Stimulated activated naive B cell treated with anti-CD40 and anti-IgM and Interleukin-4, amounts not matched to agents 10 μg/mL and 1 μg/mL and 100 μg/mL, for 72 hours (primary cell): ENCODE data around the gene EPX.

ENCODE experiments used
- ATAC-seq, 2 donors: fragments of 150-1000 bp; cut with Tn5 transposase; replicated peaks; 2 replicates each; pipeline ENCODE4 v1.10.0; 2021; ENCODE audit warnings: moderate library complexity in 1 of 2
- DNase-seq: peaks from one replicate; pipeline ENCODE4 v3.0.0; 2021
- H3K27ac Mint-ChIP-seq: one replicate; pipeline ENCODE4 v1.8.0; 2022; ENCODE audit warnings: mild to moderate bottlenecking, mixed read lengths
- H3K27me3 Mint-ChIP-seq, 2 donors: one replicate each; pipeline ENCODE4 v1.8.0; 2022; ENCODE audit warnings: mixed read lengths in 2 of 2
- H3K36me3 Mint-ChIP-seq, 2 donors: one replicate each; pipeline ENCODE4 v1.8.0; 2022; ENCODE audit warnings: mixed read lengths in 2 of 2, mild to moderate bottlenecking in 1 of 2
- H3K4me1 Mint-ChIP-seq, 2 donors: one replicate each; pipeline ENCODE4 v1.8.0; 2022; ENCODE audit warnings: mixed read lengths in 2 of 2, mild to moderate bottlenecking in 1 of 2
- H3K4me3 Mint-ChIP-seq, 2 donors: one replicate each; pipeline ENCODE4 v1.8.0; 2022; ENCODE audit warnings: mild to moderate bottlenecking in 2 of 2, mixed read lengths in 2 of 2, moderate library complexity in 1 of 2
- H3K9me3 Mint-ChIP-seq, 2 donors: one replicate each; pipeline ENCODE4 v1.8.0; 2022; ENCODE audit warnings: mixed read lengths in 2 of 2, mild to moderate bottlenecking in 1 of 2

The EPX gene

GRCh38 chr17:58193641-58194255 is 1.2 kb downstream of the EPX start:
- no peaks in the 10 kb centered on the region for H3K9me3 Mint-ChIP-seq
- H3K4me3 Mint-ChIP-seq: no peak overlapping the region
- H3K4me1 Mint-ChIP-seq: peaks cover 2 to 5% of the 10 kb centered on the region in 2 donors
- no peak for ATAC-seq
- no peaks in the 10 kb centered on the region for H3K36me3 Mint-ChIP-seq
- H3K27me3 Mint-ChIP-seq: peaks cover 44 to 65% of the 10 kb centered on the region in 2 donors
- H3K27ac Mint-ChIP-seq: no peak overlapping the region
- no peak for DNase-seq

GRCh38 chr17:58195518-58196123 is 3.1 kb downstream of the EPX start:
- Mint-ChIP-seq H3K27ac (no peak overlapping the region), H3K36me3 (no peaks in the 10 kb centered on the region), H3K27me3 (peaks cover 44 to 69% of the 10 kb centered on the region in 2 donors), H3K4me3 (no peak overlapping the region), H3K9me3 (no peaks in the 10 kb centered on the region), H3K4me1 (peaks cover 5 to 8% of the 10 kb centered on the region in 2 donors)
- DNase-seq: no peak
- no peak for ATAC-seq

- ATAC-seq (no peak), DNase-seq (no peak)
- Mint-ChIP-seq H3K27me3 (peaks cover 35 to 59% of the 10 kb centered on the region in 2 donors), H3K36me3 (no peaks in the 10 kb centered on the region), H3K27ac (no peak overlapping the region), H3K9me3 (no peaks in the 10 kb centered on the region), H3K4me1 (peaks cover 5 to 8% of the 10 kb centered on the region in 2 donors), H3K4me3 (no peak overlapping the region)
Observed at GRCh38 chr17:58196610-58197009, 4.1 kb downstream of the EPX start.

GRCh38 chr17:58200024-58200633 is 7.6 kb downstream of the EPX start:
- no peak overlapping the region for H3K27ac Mint-ChIP-seq
- DNase-seq (peak; percentile 47), ATAC-seq (peak; percentile 92 to 94)
- no peaks in the 10 kb centered on the region for H3K9me3 Mint-ChIP-seq
- peaks cover 3 to 8% of the 10 kb centered on the region in 2 donors for H3K4me1 Mint-ChIP-seq
- peaks cover 2% of the 10 kb centered on the region in 2 donors for H3K36me3 Mint-ChIP-seq
- no peak overlapping the region for H3K4me3 Mint-ChIP-seq
- H3K27me3 Mint-ChIP-seq: peaks cover 35 to 39% of the 10 kb centered on the region in 2 donors

GRCh38 chr17:58202859-58203258 is 10.3 kb downstream of the EPX start:
- Mint-ChIP-seq H3K4me3 (no peak overlapping the region), H3K9me3 (no peaks in the 10 kb centered on the region), H3K36me3 (peaks cover 13 to 14% of the 10 kb centered on the region in 2 donors), H3K27ac (no peak overlapping the region), H3K27me3 (peaks cover 21 to 24% of the 10 kb centered on the region in 2 donors), H3K4me1 (peaks cover 3 to 8% of the 10 kb centered on the region in 2 donors)
- DNase-seq (no peak), ATAC-seq (no peak)

- no peak for ATAC-seq
- Mint-ChIP-seq H3K4me3 (no peak overlapping the region), H3K27ac (no peak overlapping the region), H3K36me3 (peaks cover 24 to 27% of the 10 kb centered on the region in 2 donors), H3K4me1 (peaks cover 3 to 5% of the 10 kb centered on the region in 2 donors), H3K9me3 (no peaks in the 10 kb centered on the region), H3K27me3 (peaks cover 5 to 8% of the 10 kb centered on the region in 2 donors)
- DNase-seq: no peak
Observed at GRCh38 chr17:58204796-58205195, 12.3 kb downstream of the EPX start.

- Mint-ChIP-seq H3K9me3 (no peaks in the 10 kb centered on the region), H3K27ac (no peak overlapping the region), H3K27me3 (no peaks in the 10 kb centered on the region)
Observed at GRCh38 chr17:58205936-58206335, 13.4 kb downstream of the EPX start.

GRCh38 chr17:58207451-58207850 is 14.9 kb downstream of the EPX start:
- H3K27ac Mint-ChIP-seq: no peak overlapping the region
- DNase-seq: no peak
- H3K36me3 Mint-ChIP-seq: peaks cover 31 to 40% of the 10 kb centered on the region in 2 donors
- no peaks in the 10 kb centered on the region for H3K9me3 Mint-ChIP-seq
- ATAC-seq: no peak
- H3K27me3 Mint-ChIP-seq: no peaks in the 10 kb centered on the region
- H3K4me1 Mint-ChIP-seq: no peaks in the 10 kb centered on the region
- no peak overlapping the region for H3K4me3 Mint-ChIP-seq

More at GRCh38 chr17:58205936-58206335, 13.4 kb downstream of the EPX start:
- H3K36me3 Mint-ChIP-seq: peaks cover 31 to 35% of the 10 kb centered on the region in 2 donors
- H3K4me3 Mint-ChIP-seq: no peak overlapping the region
- no peaks in the 10 kb centered on the region for H3K4me1 Mint-ChIP-seq
- no peak for ATAC-seq
- no peak for DNase-seq

GRCh38 chr17:58208344-58208743 is 15.8 kb downstream of the EPX start:
- Mint-ChIP-seq H3K27ac (no peak overlapping the region), H3K9me3 (no peaks in the 10 kb centered on the region), H3K27me3 (no peaks in the 10 kb centered on the region), H3K36me3 (peaks cover 34 to 45% of the 10 kb centered on the region in 2 donors), H3K4me1 (no peaks in the 10 kb centered on the region), H3K4me3 (no peak overlapping the region)
- no peak for ATAC-seq
- no peak for DNase-seq

GRCh38 chr17:58210922-58211321 is 18.4 kb downstream of the EPX start:
- Mint-ChIP-seq H3K36me3 (peaks cover 36 to 47% of the 10 kb centered on the region in 2 donors), H3K27me3 (no peaks in the 10 kb centered on the region), H3K27ac (no peak overlapping the region), H3K4me1 (no peaks in the 10 kb centered on the region), H3K4me3 (no peak overlapping the region), H3K9me3 (no peaks in the 10 kb centered on the region)
- ATAC-seq (no peak), DNase-seq (no peak)

- H3K4me3 Mint-ChIP-seq: no peak overlapping the region
Observed at GRCh38 chr17:58215685-58216084, 23.2 kb downstream of the EPX start.

GRCh38 chr17:58217766-58218165 is 25.2 kb downstream of the EPX start:
- ATAC-seq: no peak
- Mint-ChIP-seq H3K4me3 (peak overlapping the region in 1 of 2 donors; percentile 14), H3K27me3 (no peaks in the 10 kb centered on the region), H3K27ac (peak overlapping the region; percentile 59), H3K36me3 (peaks cover 10 to 12% of the 10 kb centered on the region in 2 donors), H3K9me3 (no peaks in the 10 kb centered on the region), H3K4me1 (peaks cover 16 to 21% of the 10 kb centered on the region in 2 donors)
- no peak for DNase-seq

More at GRCh38 chr17:58215685-58216084, 23.2 kb downstream of the EPX start:
- H3K4me1 Mint-ChIP-seq: peaks cover 13 to 21% of the 10 kb centered on the region in 2 donors
- no peaks in the 10 kb centered on the region for H3K27me3 Mint-ChIP-seq
- peaks cover 10 to 18% of the 10 kb centered on the region in 2 donors for H3K36me3 Mint-ChIP-seq
- ATAC-seq: no peak
- H3K27ac Mint-ChIP-seq: no peak overlapping the region
- H3K9me3 Mint-ChIP-seq: no peaks in the 10 kb centered on the region
- DNase-seq: no peak

GRCh38 chr17:58219007-58219788 is 26.7 kb downstream of the EPX start, which contains the start of gene MKS1:
Gene MKS1, minus strand, starts transcription at chr17:58219255. Its CDS starts 25 bp downstream, at chr17:58219230.
- Mint-ChIP-seq H3K36me3 (peaks cover 1 to 2% of the 10 kb centered on the region in 2 donors), H3K27me3 (peaks cover 0 to 3% of the 10 kb centered on the region in 2 donors), H3K4me1 (peaks cover 16 to 24% of the 10 kb centered on the region in 2 donors)

GRCh38 chr17:58219789-58220183 is 27.3 kb downstream of the EPX start:
- H3K9me3 Mint-ChIP-seq: no peaks in the 10 kb centered on the region
- peak overlapping the region; percentile 88 to 92 for H3K4me3 Mint-ChIP-seq
- H3K27ac Mint-ChIP-seq: peak overlapping the region; percentile 88
- no peak for ATAC-seq
- DNase-seq: no peak
- H3K36me3 Mint-ChIP-seq: peaks cover 0 to under 1% of the 10 kb centered on the region in 2 donors
- H3K27me3 Mint-ChIP-seq: peaks cover 0 to 9% of the 10 kb centered on the region in 2 donors
- peaks cover 16 to 29% of the 10 kb centered on the region in 2 donors for H3K4me1 Mint-ChIP-seq

More at GRCh38 chr17:58219007-58219788, 26.7 kb downstream of the EPX start, which contains the start of gene MKS1:
- DNase-seq: peak; percentile 94
- Mint-ChIP-seq H3K9me3 (no peaks in the 10 kb centered on the region), H3K4me3 (peak within 1 kb of the TSS; percentile 88 to 92), H3K27ac (peak within 1 kb of the TSS; percentile 88)
- ATAC-seq: peak; percentile 98
